Astrocyte (in vitro differentiated cells and primary cell): Measurements from ENCODE around the gene HOOK1. TPM values are rescaled to one million over a fixed set of nuclear protein-coding genes. Genes with fewer than 3 reads are reported as not detected.

Experiments used
- DNase-seq: peaks from one replicate; pipeline ENCODE4 v3.0.0-alpha.2; 2010; ENCODE audit warnings: low read depth
- FAIRE-seq: peaks from 2 replicates; lab custom pipeline; 2011; peaks lifted over from hg19 to GRCh38; lab: Jason Lieb, UNC
- H2AFZ ChIP-seq: 2 replicates; pipeline ENCODE4 v1.6.0; 2012; ENCODE audit warnings: low read depth, low read length, inconsistent platforms
- H3K27ac ChIP-seq: 2 replicates; pipeline ENCODE4 v1.5.1; 2011; ENCODE audit warnings: low read depth, low read length, inconsistent platforms
- H3K27me3 ChIP-seq: 2 replicates; pipeline ENCODE4 v1.6.0; 2011; ENCODE audit warnings: low read length, inconsistent platforms; ENCODE audit not compliant: insufficient read depth
- H3K36me3 ChIP-seq: 2 replicates; pipeline ENCODE4 v1.5.1; 2011; ENCODE audit warnings: low read length, inconsistent platforms; ENCODE audit not compliant: insufficient read depth
- H3K4me1 ChIP-seq: 2 replicates; pipeline ENCODE4 v1.5.1; 2011; ENCODE audit warnings: low read length, inconsistent platforms; ENCODE audit not compliant: insufficient read depth
- H3K4me2 ChIP-seq: 2 replicates; pipeline ENCODE4 v1.6.0; 2012; ENCODE audit warnings: low read length, inconsistent platforms
- H3K4me3 ChIP-seq: 2 replicates; pipeline ENCODE4 v1.5.1; 2011; ENCODE audit warnings: low read depth, mild to moderate bottlenecking, low read length, inconsistent platforms; ENCODE audit not compliant: insufficient read depth
- H3K79me2 ChIP-seq: 2 replicates; pipeline ENCODE4 v1.6.0; 2012; ENCODE audit warnings: mild to moderate bottlenecking, low read length, inconsistent platforms; ENCODE audit not compliant: insufficient read depth
- H3K9ac ChIP-seq: 2 replicates; pipeline ENCODE4 v1.6.0; 2012; ENCODE audit warnings: mild to moderate bottlenecking, low read length, inconsistent platforms
- H3K9me3 ChIP-seq: 2 replicates; pipeline ENCODE4 v1.5.1; 2012; ENCODE audit warnings: low read depth, mild to moderate bottlenecking, low read length, inconsistent platforms; ENCODE audit not compliant: insufficient read depth
- H4K20me1 ChIP-seq: 2 replicates; pipeline ENCODE4 v1.6.0; 2012; ENCODE audit warnings: low read length, inconsistent platforms; ENCODE audit not compliant: insufficient read depth
- H3K27ac Mint-ChIP-seq: one replicate; pipeline ENCODE4 v1.8.0; 2021; ENCODE audit warnings: mild to moderate bottlenecking, mixed read lengths; ENCODE audit not compliant: unreplicated experiment
- H3K27me3 Mint-ChIP-seq: one replicate; pipeline ENCODE4 v1.8.0; 2021; ENCODE audit warnings: low read depth, mixed read lengths; ENCODE audit not compliant: unreplicated experiment
- H3K36me3 Mint-ChIP-seq: one replicate; pipeline ENCODE4 v1.8.0; 2021; ENCODE audit warnings: low read depth, mixed read lengths; ENCODE audit not compliant: unreplicated experiment
- H3K4me1 Mint-ChIP-seq: one replicate; pipeline ENCODE4 v1.8.0; 2021; ENCODE audit warnings: low read depth, mixed read lengths; ENCODE audit not compliant: unreplicated experiment
- H3K4me3 Mint-ChIP-seq: one replicate; pipeline ENCODE4 v1.8.0; 2021; ENCODE audit warnings: mild to moderate bottlenecking, moderate library complexity, mixed read lengths; ENCODE audit not compliant: unreplicated experiment
- H3K9me3 Mint-ChIP-seq: one replicate; pipeline ENCODE4 v1.8.0; 2021; ENCODE audit warnings: mild to moderate bottlenecking, mixed read lengths; ENCODE audit not compliant: unreplicated experiment
- EZH2 ChIP-seq: IDR thresholded peaks from 2 replicates; pipeline ENCODE4 v1.6.1; 2012; ENCODE audit warnings: mild to moderate bottlenecking, low read length, inconsistent platforms; ENCODE audit not compliant: insufficient read depth
- total RNA-seq: library from RNA; stranded (reverse); gene quantifications from 2 replicates; pipeline ENCODE4 v1.2.1, GENCODE V29; 2021
- TF ChIP-seq, protein P1 (sequence below): IDR thresholded peaks from 2 replicates; pipeline ENCODE4 v1.5.1; 2011; ENCODE audit warnings: low read depth, mild to moderate bottlenecking, inconsistent platforms, low read length, moderate library complexity; ENCODE audit not compliant: insufficient read depth

The HOOK1 gene
- total RNA-seq, 1 donor from 2014 or later: 1.8 TPM

DNA sequence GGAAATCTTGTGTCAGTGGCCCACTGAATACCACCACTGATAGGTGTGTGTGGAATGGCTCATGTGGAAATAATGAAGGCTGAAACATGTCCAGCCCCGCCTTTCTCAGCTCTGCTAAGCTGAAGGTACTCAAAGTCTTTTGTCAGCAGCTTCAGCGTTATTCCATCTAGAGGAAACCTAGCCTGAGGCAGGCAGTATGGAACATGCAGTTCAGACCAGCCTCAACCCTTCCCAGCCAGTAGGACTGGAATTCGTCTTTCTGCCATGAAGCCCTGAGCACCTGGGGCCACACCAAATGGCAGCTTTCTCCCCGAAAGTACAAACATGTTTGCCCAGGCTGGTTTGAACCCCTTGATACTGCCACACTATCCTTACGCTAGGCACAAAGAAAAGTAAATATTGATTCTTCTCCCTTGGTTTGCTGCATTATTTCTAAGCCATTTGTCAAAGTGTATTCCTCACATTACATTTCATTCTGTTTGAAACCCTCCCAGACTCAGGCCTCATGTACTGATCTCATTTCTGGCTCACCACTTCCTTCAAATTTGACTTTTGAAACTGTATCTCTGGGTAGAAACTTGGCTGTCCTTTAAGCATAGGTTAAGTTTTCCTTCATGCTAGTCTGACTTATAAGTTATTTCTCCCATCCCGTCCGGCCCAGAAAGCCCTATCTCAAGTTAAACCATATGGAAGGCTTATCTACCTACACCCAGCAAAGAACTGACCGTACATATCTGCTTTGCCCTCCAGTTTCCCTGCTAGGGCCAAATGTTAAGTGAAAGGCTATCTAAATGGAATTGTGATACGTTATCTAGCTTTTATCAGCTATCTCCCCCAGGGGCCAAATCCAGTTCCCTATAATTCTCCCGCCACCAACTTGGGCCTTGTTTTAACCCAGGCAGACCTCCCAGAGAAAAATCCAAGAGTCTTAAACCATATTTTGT is 45.7 kb upstream of the HOOK1 start:
- no peaks in the 10 kb centered on the region for H4K20me1 ChIP-seq
- Mint-ChIP-seq H3K4me1 (peaks cover 4% of the 10 kb centered on the region), H3K4me3 (no peak overlapping the region), H3K36me3 (no peaks in the 10 kb centered on the region), H3K9me3 (no peaks in the 10 kb centered on the region), H3K27me3 (peaks cover 2% of the 10 kb centered on the region), H3K27ac (no peak overlapping the region)
- no peaks in the 10 kb centered on the region for H3K27me3 ChIP-seq
- no peak for FAIRE-seq
- no peak overlapping the region for H3K4me3 ChIP-seq
- DNase-seq: no peak
- H3K4me2 ChIP-seq: no peak overlapping the region
- H2AFZ ChIP-seq: no peak overlapping the region
- H3K9ac ChIP-seq: no peak overlapping the region
- H3K27ac ChIP-seq: no peak overlapping the region
- no peaks in the 10 kb centered on the region for H3K4me1 ChIP-seq
- no peaks in the 10 kb centered on the region for H3K36me3 ChIP-seq
- H3K9me3 ChIP-seq: no peaks in the 10 kb centered on the region
- no peaks in the 10 kb centered on the region for H3K79me2 ChIP-seq
- TF ChIP-seq EZH2: no peak
- TF ChIP-seq, protein P1, sequence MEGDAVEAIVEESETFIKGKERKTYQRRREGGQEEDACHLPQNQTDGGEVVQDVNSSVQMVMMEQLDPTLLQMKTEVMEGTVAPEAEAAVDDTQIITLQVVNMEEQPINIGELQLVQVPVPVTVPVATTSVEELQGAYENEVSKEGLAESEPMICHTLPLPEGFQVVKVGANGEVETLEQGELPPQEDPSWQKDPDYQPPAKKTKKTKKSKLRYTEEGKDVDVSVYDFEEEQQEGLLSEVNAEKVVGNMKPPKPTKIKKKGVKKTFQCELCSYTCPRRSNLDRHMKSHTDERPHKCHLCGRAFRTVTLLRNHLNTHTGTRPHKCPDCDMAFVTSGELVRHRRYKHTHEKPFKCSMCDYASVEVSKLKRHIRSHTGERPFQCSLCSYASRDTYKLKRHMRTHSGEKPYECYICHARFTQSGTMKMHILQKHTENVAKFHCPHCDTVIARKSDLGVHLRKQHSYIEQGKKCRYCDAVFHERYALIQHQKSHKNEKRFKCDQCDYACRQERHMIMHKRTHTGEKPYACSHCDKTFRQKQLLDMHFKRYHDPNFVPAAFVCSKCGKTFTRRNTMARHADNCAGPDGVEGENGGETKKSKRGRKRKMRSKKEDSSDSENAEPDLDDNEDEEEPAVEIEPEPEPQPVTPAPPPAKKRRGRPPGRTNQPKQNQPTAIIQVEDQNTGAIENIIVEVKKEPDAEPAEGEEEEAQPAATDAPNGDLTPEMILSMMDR: no peak

DNA sequence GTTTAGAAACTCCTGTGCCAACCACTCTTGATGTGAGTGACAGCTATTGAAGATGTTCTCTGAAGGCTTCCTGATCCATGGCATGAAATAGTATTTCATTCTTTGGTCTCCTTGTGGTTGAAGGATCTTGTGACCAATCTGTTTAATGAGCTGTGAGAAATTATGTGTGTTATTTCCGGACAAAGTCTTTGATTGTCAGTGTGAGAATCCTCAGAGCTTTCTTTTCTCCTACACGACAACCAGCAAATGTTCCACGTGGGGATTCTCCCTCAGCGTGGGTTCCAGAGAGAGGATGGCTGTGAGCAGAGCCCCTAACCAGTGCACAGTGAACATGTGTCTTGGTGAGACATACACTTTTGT is 45.0 kb upstream of the HOOK1 start:
- Histone ChIP-seq H3K4me3 (no peak overlapping the region), H2AFZ (no peak overlapping the region), H3K4me2 (no peak overlapping the region), H3K27ac (no peak overlapping the region), H3K79me2 (no peaks in the 10 kb centered on the region), H3K4me1 (no peaks in the 10 kb centered on the region), H3K9ac (no peak overlapping the region), H3K27me3 (no peaks in the 10 kb centered on the region), H3K9me3 (no peaks in the 10 kb centered on the region), H3K36me3 (no peaks in the 10 kb centered on the region), H4K20me1 (no peaks in the 10 kb centered on the region)
- TF ChIP-seq EZH2: no peak
- Mint-ChIP-seq H3K9me3 (no peaks in the 10 kb centered on the region), H3K4me3 (no peak overlapping the region), H3K36me3 (no peaks in the 10 kb centered on the region), H3K27me3 (peaks cover 1% of the 10 kb centered on the region), H3K4me1 (peaks cover 4% of the 10 kb centered on the region), H3K27ac (no peak overlapping the region)
- FAIRE-seq (no peak), DNase-seq (no peak)

DNA sequence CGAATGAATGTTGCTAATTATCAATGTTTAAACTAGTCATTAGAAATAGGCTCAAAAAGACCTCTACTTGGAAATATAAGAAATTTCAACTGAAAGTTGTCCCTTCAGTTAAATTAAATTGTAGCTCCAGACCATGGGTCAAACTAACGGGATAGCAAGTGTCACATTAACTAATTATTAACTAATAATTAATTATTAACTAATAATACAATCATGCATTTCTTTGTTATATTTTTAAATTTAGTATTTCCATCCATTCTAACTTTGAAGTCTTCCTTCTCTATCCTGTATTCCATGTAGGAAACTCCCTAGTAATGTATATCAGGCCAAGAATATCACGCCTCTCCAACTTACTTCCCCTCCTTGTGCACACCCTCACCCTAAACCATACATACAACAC is 43.4 kb upstream of the HOOK1 start:
- no peak overlapping the region for H3K9ac ChIP-seq
- TF ChIP-seq, protein P1: no peak
- no peak for TF ChIP-seq EZH2
- H3K9me3 Mint-ChIP-seq: no peaks in the 10 kb centered on the region
- no peaks in the 10 kb centered on the region for H3K9me3 ChIP-seq
- H3K27ac ChIP-seq: no peak overlapping the region
- no peaks in the 10 kb centered on the region for H3K36me3 Mint-ChIP-seq
- H3K4me1 Mint-ChIP-seq: peaks cover 1% of the 10 kb centered on the region
- no peaks in the 10 kb centered on the region for H3K79me2 ChIP-seq
- FAIRE-seq (no peak), DNase-seq (no peak)
- no peaks in the 10 kb centered on the region for H4K20me1 ChIP-seq
- H3K4me3 Mint-ChIP-seq: no peak overlapping the region
- H3K4me1 ChIP-seq: no peaks in the 10 kb centered on the region
- H3K36me3 ChIP-seq: no peaks in the 10 kb centered on the region
- H3K4me3 ChIP-seq: no peak overlapping the region
- no peak overlapping the region for H2AFZ ChIP-seq
- no peaks in the 10 kb centered on the region for H3K27me3 ChIP-seq
- H3K27ac Mint-ChIP-seq: no peak overlapping the region
- H3K4me2 ChIP-seq: no peak overlapping the region
- H3K27me3 Mint-ChIP-seq: no peaks in the 10 kb centered on the region
